T-helper 1 cell treated with Interleukin-12 subunit alpha and Interleukin-12 subunit beta and Interleukin-4 antibody, amounts not matched to agents 30 ng/mL and 1 ng/mL, for 36 hours (primary cell): ENCODE results near the gene SLC47A2. TPM values are rescaled to one million over a fixed set of nuclear protein-coding genes. Genes with fewer than 3 reads are reported as not detected.

Experiments used
- intact Hi-C: fragments of 100-400 bp; cut with micrococcal nuclease; formaldehyde crosslinking; loops from one replicate; pipeline ENCODE4 v1.15.1; 2024
- total RNA-seq: library from RNA; stranded (reverse); gene quantifications from 2 replicates; pipeline ENCODE4 v1.2.3, GENCODE V29; 2022

SLC47A2 gene
- total RNA-seq, 1 donor from 2014 or later, result not detected

DNA sequence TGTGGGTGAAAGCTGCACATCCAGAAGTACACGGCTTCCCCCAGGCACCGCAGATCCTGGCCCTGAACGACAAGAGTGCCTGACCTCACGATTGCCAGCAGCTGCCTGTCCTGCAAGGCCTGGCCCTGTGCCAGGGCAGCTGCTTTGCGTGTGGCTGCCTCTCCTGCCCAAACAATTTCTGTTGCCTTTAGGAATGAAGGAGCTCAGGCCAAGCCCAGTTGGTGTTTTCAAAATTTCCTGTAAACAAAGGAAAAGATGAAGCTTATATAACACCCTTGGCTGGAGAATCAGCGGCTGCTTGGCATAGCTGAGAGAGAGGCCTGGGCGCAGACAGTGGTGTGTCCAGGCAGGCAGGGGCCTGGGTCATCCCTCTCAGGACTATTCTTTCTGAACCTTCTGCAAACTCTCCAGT, 11.7 kb upstream of the SLC47A2 start:
- intact Hi-C loops, result no loop called here

DNA sequence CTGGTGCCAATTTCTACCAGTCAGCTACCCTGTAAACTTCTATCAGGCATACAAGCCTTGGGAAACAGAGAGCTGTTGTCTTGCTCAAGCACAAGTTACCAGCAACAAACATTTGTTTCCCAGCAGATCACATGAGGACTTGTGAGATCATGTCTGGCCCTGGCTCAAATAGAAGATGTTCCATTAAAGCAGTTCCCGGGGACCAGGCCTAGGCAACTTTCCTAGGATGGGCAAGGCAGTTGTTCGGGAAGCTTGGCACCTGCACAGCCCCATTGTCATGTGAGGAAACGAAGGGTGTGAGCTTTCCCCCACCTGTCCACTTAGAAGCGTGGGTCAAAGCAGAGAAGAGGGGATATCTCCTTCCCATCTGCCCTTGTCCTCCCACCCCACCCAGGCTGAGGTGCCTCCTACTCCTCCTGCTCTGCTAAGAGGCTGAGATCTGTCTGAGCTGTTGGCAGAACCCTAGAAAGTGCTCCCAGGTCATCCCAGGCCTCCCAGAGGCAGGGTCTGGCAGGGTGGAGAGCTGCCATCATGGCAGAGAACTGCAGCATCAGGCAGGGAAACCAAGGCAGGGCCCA, 11.2 kb upstream of the SLC47A2 start:
- intact Hi-C loops, result no loop called here

DNA sequence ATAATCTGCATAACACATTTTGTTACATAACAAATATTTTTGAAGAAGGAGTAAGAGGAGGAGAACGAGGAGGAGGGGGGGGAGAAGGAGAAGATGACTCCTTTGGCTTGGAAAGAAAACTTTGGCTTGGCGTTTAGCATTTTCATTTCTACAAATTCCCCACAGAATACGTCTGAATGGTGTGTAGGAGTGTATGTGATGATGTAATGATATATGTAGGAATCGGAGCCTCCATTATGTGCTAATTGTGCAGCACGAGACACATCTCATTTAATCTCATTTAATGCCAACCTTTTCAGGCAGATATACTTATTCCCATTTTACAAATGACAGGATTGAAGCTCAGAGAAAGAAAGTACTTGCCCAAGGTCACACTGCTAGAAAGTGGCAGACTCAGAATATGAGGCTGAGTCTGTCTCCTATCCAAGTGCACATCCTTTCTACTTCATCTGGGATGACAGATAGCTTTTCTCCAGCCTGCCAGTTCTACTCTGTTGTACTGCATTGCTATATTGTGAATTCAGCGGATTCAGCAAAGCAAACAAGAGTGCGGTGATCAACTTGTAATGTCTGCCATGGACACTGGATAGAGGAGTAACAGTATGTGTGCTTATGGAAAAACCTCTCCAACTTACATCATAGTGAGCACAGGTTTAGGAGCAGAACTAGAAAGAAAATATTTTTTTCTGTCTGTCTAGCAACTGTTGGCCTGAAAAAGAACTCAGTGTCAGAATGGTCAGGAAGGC, 10.4 kb upstream of the SLC47A2 start:
- intact Hi-C loops, result no loop called here

DNA sequence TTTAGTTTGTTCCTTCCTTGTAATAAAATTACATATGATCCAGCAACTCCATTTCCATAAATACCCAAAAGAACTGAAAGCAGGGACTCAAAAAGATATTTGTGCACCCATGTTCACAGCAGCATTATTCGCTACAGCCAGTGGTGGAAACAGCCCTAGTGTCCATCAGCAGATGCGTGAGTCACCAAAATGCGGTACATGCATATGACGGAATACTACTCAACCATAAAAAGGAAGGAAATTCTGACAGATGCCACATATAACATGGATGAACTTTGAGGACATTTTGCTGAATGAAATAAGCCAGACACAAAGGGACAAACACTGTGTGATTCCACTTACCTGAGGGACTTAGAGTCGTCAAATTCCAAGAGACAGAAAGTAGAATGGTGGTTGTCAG, 9.1 kb upstream of the SLC47A2 start:
- intact Hi-C loops, result no loop called here

DNA sequence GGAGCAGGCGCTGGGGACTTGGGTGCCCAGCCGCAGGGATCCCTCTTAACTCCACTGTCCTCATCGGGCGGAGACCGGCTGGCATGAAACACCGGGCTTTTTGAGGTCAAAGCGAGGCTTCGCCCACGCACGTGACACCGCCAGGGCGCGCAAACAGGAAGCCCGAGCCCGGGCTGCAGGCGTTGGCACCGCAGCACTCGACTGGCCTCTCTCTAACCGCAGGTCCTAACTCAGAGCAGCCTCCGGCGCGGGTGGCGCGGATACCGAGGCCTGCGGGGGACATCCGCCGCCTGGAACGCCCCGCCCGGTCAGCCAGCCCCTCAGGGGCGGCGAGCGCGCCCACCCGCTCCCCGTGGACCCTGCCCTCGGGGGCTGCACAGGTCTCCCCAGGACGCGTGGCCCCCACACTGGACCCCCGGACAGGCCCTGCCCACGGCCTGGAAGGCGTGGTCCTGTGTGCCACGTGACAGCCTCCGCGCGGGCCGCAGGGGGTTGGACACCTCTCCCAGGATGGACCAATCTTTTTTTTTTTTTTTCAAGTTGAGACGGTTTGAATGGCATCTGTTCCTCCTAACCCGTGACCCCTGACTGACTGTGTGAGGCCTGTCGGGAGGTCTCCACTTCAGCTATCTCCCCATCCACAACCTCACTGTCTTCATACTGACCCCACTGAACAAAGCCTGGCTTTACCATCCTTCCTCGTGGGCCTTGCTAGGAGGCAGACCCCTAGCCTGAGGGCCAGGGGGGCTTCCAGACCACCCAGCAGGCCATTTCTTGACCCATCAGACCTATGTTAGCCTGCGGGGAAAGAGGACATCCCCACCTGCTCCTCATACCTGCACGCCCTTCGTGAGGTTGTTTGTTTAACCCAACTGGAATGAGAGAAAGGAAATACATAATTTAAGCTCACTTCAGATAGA, 8.4 kb upstream of the SLC47A2 start:
- intact Hi-C loops, result no loop called here

DNA sequence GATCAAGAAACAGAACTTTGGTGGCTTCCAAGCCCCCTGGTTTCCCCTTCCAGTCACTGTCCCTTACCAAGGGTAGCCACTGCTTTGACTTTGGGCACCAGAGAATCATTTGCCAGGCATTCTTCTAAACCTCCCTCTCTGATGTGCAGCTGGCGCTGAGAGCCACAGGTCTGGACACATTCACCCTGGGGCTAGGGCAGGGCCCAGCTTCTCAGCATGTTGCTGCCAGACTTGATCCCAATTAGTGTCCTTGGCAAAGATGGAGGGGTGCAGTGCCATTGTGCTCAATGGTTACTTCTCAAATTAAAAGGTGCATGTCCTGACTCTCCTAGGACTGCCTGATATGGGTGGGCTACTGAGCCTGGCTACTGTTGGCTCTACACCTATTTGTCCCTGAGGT, 7.6 kb upstream of the SLC47A2 start:
- intact Hi-C loops, result no loop called here

DNA sequence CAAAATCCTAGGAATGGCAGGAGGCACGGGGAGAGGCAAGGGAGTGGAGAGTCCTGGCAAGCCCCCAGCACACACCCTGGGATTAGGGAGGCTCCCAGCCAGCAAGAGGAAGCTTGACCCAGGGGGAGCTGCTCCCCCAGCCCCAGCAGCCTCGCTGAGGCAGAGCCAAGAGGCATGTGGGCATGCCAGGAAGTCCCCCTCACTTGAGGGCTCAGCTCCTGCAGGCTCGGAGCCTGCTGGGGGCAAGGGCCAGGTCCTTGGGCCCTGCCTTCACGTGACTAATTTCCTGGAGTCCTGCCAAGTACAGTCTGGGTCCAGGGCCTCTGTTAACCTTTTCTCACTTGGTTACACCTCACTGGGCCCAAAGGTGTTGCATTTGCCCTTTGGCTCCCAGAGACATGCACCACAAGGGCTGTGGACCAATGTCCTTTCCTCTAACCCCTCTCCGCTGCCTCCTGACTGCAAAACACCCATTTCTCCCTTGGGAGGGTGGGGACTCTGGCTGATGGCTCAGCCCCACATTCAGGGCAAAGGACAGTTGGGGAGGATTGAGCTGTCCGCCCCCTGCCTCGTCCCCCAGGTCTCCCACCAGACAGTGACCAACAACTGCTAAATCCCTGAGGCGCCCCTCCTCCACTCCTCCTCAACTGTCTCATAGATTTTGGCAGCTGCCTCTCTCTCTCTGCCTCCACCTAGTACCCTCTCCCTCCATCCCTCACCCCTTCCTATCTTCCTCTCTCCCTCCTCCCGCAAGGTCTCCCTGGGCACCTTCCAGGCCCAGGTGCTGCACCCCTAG, 4.4 kb upstream of the SLC47A2 start:
- intact Hi-C loops, result no loop called here

DNA sequence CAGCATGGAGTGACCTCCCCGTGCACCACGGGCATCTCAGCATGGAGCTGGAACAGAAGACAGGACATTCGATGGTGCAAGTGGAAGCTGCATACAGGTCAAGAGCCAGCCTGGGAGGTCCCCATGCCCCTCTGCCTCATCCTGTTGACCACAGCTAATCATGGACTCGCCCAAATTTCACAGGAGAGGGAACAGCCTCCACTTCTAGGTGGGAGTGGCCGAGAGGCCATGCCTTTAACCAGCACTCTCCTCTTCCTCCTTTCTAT, 3.8 kb upstream of the SLC47A2 start:
- intact Hi-C loops, result no loop called here

DNA sequence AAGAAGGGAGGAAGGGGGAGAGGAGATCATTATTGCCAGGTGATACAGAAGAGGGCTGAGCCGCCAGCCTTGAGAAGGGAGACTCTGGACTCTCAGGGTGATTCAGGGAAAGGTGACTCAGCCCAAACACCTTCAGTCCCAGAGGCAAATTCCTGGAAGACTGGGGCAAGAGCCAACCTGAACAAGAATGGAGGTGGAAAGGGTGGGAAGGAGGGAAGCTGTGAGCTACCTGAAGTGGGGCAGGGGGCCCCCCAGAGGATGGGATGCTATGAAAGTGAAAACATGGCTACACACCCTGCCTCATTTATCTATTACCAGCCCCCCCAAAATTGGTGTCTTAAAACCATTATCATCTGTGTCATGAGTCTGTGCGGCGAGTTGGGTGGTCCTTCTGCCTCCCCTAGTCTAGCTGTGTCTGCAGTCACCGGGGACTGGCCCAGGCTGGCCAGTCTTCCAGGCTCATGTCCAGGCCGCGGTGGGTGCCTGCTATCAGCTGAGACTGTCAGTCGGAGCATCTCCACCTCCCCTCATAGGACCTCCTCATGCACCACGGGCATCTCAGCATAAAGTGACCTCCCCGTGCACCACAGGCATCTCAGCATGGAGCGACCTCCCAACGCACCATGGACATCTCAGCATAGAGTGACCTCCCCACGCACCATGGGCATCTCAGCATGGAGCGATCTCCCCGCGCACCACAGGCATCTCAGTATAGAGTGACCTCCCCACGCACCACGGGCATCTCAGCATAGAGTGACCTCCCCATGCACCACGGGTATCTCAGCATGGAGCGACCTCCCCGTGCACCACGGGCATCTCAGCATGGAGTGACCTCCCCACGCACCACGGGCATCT, 3.2 kb upstream of the SLC47A2 start:
- intact Hi-C loops, result no loop called here

DNA sequence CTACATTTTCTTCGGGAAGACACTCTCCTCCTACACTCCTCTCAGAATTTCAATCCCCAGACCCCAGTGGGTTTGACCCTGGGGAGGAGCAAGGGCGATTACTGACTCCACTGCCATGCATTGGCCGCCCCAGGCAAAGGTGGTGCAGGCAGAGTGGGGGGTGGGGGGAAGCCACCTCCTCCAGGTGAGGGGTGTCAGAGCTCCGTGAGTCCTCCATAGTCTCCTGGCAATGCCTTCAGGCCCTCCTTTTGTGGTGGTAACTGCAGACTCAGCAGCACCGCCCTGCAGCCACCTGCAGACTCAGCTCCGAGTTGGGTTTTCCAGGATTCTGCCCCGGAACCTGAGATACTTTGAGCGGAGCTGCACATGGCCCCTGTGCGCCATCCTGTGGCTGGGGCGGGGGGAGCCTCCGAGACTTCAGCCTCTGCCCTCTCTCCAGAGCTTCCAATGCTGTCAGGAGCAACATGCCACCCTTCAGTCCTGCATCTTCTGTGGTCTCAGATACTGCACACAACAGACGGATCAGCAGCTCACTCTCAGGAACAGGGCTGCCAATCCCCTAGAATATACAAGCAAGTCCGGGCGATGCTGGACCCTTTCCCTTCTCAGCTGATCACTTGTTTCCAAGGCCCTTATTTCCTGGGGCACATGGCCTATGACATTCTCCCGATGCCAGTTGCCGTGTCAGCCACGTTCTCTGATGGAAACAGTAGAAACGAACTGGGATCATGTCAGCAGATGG, 2.4 kb upstream of the SLC47A2 start:
- intact Hi-C loops, result no loop called here

DNA sequence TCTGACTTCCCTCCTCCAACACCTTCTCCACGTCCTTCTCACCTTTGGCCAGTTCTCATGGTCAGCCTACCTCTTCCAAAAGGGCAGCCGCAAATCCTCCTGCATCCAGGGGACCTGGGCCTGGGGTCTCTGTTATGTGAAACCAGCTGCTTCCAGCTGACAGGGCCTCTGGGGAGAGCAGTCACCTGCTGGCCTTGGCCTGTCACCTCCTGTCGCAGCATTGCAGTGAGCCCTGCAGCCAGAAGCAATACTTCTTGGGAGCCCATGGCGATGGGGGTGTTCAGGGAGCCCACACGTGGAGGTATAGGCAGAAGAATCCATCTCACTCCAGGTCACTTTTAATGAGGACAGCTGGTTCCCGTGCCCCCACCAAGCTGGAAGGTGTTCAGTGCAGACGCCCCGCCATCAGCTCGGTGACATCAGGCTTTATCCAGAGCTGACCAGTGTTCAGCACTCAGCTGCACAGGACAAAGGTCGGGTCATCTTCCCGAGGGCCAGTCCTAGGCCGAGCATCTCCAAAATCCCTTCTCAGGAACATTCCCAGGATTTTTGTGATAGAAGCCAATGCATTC, 1.7 kb upstream of the SLC47A2 start:
- intact Hi-C loops, result no loop called here

DNA sequence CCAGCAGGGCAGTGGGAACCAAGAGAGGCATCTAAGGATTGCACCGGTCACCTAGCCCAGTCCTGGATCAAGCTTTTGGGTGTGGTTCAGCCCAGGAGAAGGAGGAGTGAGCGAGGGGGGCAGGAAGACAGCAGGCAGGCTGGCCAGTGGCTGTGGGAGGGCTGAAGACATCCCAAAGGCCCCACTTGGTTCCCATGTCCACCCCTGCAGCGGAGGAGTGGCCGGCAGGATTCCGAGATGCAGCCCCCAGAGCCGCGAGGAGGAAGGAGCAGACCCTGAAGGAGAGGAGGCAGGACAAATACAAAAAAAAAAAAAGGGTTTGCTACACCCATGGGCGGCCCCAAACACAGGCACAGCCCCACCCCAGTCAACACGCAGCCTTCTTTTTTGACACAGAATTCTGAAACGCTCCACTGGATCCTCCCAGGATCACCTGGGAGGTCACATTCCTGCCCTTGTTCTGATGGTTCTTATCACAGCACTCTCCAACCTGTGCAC, 1.1 kb upstream of the SLC47A2 start:
- intact Hi-C loops, result no loop called here

DNA sequence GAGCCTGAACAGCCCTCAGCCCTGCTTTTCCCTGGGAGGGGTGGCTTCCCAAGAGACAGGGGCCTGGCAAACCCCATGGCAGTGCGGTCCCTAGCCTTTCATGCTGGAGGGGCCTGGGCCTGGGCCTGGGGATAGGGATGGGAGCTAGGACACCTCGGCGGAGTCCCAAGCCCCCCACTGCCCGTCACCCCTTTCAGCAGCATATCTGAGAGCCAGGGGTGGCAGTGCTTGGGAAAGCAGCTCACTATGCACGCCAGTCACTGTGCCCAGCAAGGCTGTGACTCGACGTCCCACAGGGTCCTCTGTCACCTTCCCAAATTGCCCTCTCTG, 612 bp upstream of the SLC47A2 start:
- intact Hi-C loops, result no loop called here

DNA sequence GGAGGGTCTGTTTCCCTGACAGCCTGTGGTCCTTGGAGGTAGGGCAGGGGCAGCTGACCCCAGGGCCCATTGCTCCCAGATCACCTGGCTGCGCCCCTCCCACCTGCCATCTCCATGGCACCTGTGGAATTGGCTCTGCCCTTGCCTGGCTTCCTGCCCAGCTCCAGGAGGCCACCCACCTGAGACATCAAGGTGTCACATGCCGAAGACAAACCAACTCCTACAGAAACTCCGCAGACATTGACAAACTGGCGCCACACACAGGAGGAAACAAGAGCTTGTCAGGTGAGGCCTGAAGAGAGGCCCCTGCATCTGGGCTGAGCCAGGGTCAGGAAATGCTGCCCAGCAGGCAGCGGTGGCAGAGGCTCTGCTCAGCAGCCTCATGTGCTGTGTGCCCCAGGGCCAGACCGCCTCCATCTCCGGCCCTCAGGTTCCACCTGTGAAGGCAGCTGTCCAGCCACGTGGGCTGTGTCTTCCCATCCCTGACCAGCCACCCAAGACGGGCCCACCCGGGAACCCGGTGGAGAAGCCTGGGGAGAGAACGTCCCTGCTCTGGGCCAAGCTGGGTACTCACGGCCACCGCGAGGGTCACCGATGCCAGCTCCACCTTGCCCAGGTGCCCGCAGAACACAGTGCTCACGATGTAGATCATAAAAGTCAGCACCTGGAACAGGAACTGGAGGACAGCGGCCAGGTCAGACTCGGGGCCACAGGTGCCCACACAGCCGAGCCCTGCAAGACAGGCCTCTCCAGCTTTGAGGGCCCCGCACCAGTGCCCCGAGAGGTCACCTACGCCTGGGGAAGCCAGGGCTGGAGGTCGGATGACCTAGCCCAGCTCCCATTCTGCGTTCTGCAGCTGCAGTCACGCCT, 1.6 kb downstream of the SLC47A2 start:
- intact Hi-C loops, result no loop called here

DNA sequence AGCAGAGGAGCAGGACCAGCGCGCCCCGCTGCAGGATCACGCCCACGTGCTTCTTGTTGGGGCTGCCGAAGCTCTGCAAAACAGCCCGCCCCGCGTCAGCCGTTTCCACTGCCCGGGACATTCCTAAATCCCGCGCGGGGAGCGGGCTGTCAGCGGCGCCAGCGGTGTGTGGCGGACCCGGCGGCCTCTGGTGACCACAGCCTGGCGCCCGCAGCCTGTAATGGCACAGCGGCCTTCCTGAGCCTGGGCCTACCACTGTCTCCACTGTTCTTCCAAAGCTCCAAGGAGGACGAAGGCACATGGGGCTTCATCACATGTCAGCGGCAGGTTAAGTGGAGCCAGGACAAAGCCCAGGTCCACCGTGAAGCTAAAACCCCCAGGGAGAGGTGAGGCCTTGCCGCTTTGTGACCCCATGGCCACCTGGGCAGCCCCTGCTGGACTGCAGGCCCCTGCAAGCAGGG, 2.5 kb downstream of the SLC47A2 start:
- intact Hi-C loops, result no loop called here

DNA sequence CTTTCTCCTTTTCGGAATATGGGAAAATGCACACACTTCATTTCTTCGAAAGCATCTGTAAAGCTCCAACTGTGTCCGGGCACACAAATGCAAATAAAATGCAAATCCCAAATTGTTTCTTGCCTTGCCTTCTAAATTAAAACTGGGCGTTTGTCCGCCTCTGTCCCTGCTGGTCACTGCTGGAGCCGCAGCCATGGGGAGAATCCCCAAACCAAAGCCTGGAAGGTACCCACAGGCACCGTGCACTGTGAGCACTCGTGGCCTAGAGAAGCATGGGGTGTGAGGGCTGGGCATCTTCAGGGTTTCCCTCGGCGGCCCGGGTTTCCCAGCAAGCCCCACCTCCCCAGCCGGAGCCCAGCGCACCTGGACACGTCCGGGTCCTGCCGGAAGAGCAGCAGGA, 2.9 kb downstream of the SLC47A2 start:
- intact Hi-C loops, result no loop called here

DNA sequence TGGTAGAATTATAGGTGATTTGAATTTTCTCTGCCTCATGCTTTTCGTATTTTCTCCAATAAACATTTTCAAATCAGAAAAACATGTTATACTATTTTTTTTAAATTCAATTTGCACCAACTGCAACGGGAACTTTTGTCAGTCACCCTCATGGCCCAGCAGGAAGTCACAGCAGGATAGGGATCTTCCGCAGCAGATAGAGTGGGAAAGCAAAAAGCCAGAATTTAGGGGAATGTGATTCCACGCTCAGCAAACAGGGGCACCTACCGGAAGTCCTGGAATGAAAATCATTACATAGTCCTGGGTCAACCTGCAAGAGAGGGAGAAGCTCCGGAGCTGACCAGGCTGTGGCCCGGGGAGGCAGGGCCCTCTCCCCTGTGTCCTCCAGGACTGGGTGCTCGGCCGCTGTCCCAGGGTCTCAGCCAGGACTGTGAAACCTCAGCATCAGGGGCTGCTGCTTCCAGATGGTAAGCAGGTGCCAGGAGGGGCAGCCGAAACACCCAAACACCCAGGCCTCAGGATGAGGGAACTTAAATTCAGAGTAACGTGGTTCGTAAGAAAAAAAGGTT, 3.9 kb downstream of the SLC47A2 start:
- intact Hi-C loops, result no loop called here

DNA sequence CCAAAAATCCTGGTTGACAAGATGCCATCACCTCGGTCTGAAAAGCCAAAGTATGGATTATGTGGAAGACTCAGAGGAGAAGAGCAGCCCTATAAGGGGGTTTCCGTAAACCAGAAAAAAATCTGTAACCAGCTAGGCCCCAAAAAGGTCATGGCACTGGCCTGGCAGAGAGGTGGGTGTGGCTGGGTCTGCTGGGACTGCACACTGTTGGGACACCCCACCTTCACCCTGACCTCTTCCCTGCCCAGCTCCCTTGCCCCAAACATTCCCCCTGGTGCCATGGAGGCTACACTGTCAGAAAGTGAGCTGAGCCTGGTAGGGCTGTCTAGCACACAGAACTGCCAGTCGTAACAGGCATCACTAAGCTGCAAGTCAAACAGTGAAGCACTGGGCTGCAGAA, 6.5 kb downstream of the SLC47A2 start:
- intact Hi-C loops, result no loop called here
